DMS153 (cell line): ENCODE data around the gene FGF14.

Experiments used
- DNase-seq: peaks from one replicate; lab custom pipeline; 2025; lab: John Stamatoyannopoulos, UW

The FGF14 gene

DNA sequence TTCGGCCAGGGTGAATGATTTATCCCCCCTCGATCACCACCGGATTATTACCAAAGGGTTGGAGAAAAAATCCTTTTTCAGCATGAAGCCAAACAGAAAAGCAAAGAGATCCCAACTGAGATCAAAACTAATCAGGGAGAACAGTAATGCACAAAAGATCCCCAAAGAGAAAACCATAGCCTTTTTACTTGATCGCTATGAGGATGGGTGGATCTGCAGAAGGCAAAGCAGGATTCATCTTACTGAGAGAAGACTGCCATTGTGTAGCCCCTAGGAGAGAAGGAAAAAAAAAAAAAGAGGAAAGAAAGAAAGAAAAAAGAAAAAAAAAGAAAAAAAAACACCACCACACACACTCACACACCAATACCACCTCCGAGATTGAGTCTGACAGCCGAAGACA lies at the start of gene FGF14:
TSS of gene FGF14 (minus strand) at position 283 of the 400 bp plus-strand sequence.
- no peak for DNase-seq

DNA sequence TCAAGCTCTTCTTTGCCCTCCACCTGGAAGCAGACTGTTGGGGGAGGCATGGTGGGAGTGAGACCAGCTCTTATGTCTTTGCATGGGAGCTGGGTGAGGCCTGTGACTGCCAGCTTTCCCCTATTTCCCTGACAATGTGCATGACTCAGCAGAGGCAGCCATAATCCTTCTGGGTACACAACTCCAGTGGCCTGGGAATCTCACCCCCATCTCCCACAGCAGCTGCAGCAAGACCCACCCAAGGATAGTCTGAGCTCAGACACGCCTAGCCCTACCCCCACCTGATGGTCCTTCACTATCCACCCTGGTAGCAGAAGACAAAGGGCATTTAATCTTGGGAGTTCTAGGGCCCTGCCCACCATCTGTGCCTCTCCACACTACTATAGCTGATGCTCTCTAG lies 41.4 kb upstream of the FGF14 start:
- no peak for DNase-seq

DNA sequence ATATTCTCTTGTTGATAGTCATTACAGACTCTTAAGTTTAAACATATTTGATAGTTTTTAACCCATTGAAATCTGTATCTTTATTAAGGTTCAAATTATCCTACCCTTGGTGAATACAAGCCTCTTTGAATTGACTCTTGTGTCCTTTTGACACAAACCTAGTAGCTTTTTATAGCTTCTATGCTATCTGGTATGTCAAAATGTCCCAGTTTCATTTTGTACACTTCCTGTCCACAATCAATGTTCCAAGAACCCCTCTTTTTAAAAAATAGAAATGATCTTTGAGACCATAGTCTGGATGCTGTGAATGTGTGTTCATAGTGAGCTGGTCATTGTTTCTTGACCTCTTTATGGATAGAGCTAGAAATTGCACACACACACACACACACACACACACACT lies 39.2 kb upstream of the FGF14 start:
- DNase-seq: no peak

DNA sequence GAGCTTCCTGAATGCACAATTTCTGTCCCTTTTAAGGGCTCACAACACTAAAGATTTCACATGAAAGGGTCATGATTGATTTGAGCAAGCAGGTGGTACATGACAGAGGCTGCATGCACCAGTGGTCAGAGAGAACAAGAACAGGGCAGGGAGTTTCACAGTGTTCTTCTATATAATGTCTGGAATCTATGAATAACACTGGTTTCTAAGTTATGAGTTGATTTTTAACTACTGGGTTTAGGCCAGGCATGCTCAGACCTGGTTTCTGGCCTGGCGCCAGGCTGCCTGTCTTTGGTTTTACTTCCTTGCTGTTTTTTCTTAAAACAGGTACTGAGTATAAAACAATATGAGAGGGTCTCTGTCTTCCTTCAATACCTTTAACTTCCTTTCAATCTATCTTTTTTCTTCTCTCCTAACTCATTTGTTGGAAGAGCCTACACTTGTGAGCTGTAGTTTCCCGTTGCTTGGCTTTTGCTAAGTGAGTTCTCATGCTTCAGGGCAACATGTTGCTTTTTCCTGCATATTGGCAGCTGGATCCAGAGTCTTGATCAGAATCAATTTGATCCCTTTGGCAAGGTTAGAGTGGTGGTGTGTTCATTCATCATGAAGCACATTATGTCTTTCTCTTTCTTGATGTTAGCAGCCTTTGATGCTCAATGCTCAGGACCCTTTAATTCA lies 38.5 kb upstream of the FGF14 start:
- no peak for DNase-seq

DNA sequence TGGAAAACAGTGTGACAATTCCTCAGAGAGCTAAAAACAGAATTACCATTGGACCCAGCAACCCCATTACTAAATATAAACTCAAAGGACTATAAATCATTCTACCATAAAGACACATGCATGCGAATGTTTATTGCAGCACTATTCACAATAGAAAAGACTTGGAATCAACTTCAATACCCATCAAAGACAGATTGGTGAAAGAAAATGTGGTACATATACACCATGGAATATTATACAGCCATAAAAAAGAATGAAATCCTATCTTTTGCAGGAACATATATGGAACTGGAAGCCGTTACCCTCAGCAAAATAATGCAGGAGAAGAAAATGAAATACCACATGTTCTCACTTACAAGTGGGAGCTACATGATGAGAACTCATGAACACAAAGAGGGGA lies 20.8 kb upstream of the FGF14 start:
- no peak for DNase-seq

DNA sequence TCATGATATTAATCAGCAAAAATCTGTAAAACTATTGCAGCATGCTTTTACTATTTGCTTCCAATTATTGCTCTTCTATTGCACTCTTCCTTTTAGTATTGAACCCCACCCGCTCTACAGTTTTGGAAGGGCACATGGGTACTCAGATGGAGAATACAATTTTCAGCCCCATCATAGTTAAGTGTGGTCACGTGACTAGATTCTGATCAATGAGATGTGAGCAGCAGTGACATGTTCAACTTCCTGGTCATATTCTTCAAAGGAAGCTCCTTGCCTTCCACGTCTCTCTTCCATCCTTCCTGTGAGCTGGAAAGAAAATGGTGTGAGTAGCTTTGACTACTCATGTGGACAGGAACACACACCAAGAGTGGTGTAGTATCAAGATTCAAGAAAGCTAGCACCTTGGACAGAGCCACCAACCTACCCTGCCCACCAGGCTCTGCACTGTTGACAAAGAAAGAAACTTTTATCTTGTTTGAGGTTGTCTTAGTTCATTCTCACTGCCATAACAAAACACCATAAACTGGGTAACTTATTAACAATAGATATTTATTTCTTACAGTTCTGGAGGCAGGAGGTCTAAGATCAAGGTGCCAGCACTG lies 3.8 kb upstream of the FGF14 start:
- DNase-seq: no peak

DNA sequence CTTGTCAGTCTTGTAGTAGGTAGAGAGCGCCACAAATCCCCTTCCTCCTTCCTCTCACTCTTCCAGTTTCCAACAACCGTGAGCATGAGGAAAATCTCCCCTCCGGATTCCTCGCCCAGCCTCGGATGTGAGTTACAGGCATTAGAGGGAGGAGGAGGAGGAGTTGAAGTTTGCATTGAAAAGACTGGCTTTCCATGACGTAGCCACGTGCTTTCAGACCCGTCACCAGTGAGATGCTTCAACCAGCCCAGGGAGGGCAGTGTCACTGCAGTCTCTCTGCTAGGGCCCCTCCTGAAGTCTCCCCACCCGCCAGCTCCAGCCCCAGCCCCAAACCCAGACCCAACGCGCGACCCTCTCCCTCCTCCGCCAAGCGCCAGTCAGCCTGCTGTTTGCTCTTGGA lies 442 bp upstream of the FGF14 start:
- DNase-seq: no peak

DNA sequence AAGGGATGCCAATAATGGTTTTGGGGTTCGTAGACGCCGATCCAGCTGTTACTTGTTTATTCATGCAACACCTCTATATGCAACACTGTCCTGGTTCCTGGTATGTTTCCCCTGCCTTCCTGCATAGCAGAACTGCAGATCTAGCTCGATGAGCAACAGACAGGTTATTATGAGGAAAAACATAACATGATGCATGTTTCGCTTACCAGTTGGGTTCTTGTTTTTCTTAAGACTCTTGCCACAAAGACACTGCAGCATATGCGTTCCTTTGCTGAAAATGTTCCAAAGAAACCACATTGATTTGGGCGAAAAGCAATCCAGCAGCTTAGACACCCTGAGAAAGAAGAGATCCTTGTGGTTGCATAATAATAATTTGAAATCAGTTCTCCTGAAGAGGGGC lies 583 bp downstream of the FGF14 start:
- DNase-seq: no peak

DNA sequence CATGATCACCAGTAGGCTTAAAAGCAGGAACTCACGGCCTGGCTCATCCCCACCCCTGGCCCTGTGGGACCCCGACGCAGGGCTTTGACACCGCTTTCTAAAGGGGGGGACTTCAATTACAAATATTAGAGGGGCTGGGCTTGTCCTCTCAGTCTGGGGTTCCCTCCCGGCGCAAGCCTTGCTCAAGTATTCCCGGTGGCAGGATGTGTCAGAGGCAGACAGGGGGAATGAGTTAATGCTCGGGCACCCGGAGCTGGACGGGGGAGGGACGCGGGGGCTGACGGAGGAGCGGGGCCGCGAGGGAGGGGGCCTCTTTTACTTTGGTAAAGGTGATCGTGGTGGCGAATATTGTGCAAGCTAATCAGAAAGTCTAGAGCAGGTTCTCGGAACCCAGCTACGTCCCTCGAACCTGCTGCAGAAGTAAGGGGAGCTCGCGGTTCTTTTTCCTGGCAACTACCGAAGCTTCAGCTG lies 1.1 kb downstream of the FGF14 start:
- no peak for DNase-seq

DNA sequence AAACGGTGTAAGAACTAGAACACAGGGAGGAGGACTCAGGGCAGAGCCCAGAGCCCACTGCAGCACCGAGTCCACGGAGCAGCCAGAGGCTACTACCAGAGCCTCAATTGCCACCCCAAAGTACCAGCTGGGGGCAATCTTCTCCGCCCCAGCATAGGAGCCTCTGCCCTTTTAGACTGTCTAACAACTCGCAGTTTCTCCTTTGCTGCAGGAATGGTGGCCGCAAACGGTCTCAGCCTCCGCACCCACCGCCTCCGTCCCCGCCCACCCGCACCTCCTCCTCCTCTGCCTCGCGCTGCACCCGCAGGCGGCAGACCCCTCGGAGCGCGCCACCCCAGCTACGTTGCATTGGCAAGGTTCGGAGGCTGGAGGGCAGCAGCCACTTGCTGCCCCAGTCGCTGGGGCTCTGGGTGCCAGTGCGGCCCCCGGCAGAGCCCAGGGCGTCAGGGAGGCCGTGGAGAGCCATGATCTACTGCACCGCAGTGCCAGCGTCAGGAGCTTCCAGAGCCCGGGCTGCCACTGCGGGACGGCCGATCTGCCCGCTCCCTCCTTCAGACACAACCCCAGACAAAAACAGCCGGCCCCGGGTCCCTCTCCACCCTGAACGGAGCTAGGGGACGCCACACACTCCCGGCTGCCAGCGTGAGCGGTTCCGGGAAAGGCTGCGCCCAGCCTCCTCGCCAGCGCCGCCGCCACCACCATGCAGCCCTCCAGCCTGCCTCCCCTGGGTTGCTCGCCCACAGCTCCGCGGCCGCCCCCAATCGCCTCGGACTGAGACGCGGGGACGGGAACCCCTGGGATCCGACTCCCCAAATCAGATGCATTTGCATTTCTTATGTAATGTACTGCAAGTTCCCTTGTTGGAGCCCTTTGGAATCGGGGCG lies 1.8 kb downstream of the FGF14 start:
- DNase-seq: no peak

DNA sequence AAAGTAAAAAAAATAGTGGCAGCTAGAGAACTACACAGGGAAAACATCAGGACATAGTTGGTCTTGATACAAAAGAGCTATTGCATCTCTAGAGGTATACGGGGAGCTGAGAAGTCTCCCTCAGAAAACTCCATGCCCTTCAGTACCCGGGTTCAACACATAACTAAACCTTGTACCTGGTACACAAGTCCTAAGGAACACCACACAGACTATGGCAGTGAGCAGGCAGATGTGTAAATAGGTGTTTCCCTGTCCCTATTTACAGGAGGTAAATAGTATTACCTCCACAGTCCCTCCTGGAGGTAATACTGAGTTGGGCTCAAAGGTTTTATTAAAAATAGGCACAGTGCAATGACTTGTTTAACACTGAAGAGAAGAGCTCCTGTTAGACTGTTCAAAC lies 5.9 kb downstream of the FGF14 start:
- DNase-seq: no peak

DNA sequence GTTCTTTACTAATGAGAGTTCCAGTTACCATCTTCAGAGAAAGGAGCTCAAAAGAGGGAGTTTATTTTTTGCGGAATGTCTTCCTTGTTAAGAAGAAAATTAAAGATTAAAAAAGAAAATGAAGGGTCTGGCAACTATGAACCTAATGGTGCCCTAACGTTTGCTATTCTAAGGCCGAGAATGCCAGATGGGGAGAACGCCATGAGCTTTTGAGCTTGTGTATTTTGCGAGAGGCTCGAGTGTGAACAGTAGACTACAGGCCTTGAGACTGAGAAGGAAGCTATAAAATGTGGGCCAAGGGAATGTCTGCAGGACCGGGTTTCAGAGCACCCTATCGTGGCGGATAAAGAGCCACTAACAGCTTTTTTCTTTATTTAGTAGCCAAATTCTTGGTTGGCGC lies 6.7 kb downstream of the FGF14 start:
- DNase-seq: no peak

DNA sequence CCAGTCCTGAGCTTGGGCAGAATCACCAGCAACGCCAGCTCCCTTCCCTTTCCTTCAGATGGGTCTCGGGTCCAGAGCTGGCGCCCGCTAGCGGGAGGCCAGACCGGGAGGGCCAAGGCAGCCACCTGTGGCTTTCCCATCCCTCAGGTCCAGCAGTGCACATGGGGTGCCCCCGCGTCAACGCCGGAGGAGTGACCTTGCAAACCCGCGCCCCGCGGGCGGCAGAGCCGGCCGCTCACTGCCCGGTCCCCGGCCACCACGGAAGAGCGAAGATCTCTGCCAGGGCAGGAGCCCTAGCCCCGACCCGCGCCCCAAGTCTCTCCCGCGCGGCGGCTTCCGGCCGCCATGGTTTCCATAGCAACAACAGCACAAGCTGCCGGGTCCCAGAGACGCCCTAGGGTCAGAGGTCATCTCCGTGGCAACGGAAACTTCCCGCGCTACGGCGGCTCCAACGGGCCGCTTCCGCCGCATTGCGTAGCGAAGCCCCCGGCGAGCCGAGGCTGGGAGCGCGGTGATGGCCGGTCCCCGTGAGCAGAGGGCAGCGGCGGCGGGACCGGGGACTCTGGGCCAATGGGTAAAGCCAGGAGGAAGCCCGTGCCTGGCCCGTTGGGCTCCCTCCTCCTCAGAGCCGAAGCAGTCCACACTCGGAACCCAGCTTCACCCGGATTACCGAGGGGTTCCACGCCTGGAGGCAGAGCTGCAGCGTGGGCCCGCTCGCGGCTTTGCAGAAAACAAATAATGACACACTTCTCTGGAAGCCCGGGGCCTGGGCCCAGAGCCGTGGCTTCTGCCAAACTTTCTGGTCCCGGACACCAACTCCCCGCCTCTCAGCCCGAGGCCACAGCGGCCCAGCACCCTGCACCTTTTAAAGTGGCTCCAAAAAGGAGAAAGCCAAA lies 7.4 kb downstream of the FGF14 start:
- peak; percentile 93 for DNase-seq

DNA sequence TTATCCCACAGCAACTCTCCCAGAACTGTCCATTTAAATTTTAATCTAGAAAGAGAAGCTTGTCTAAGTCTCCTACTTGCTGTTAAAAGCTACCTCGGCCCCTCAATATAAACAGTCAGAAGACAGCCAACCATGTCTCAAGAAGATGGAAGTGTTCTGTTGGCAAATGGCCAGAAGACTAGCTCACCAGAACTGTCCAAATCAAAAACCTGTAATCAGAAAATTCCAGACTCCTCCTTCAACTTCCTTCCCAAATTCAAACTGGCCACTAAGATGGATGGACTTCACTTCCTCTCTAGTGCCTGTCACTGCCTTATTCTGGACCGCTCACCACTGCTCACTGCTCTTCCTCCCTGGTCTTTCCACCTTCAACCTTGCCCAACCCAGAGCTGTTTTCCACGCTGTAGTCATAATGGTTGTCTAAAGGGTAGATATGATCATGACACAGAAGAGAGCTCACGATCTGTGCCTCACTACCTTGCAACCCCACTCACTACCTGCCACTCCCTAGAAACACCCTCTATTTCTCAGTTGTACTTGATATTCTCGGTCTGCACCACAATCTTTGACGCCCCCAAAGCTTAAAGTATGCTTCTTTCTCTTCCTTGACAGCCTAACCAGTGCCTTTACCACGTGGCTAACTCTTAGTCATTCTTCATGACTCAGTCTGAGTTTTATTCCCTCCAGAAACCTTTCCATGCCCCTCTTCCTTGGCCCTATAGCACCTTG lies 9.2 kb downstream of the FGF14 start:
- no peak for DNase-seq

DNA sequence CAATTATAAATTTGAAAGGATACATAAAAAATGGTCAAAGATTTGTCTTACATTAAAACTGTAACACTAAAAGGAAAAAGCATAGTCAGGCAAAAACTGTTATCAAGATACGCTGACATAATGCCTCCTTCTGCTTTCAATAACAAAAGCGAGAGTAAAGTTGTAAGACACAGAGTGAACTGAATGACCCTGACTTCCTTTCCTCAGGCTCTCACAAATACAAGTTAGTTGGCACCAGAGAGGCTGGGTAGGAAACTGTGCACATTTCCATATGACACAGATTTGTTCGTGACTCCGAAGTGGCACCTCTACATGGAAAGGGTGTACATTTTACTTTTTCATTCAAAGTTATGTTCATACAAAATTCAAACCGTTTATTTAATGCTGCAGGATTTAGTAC lies 15.4 kb downstream of the FGF14 start:
- DNase-seq: no peak

DNA sequence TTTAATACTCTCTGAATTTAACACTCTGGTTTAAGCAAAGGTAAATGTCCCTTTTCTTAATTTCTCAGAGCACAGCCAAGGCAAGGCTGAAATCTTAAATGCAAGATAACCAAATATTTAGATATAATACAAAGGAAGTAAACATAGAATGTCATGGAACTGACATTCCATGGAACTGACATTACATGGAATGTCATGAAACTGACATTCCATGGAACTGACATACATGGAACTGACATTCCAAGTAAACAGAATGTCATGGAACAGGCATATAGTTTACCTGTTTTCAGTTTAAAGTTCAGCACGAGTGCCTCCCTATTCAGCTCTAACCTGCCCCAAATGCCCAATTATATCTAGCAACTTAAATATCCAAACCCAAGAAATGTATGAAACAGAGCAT lies 21.8 kb downstream of the FGF14 start:
- no peak for DNase-seq

DNA sequence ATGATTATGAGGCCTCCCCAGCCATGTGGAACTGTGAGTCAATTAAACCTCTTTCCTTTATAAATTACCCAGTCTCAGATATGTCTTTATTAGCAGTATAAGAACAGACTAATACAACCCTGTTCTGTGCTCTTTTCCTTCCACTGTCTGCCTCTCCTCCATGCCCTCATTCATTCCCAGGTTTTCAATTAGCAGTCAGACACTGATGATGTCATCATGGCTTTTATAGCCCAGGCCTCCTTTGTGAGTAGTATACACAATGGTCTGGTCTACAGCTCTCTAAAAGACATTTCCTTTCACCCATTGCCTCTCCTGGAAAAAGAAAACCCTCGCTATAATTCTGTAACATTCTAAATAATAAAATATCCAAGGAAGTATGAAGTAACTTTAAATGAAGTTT lies 25.5 kb downstream of the FGF14 start:
- DNase-seq: no peak

DNA sequence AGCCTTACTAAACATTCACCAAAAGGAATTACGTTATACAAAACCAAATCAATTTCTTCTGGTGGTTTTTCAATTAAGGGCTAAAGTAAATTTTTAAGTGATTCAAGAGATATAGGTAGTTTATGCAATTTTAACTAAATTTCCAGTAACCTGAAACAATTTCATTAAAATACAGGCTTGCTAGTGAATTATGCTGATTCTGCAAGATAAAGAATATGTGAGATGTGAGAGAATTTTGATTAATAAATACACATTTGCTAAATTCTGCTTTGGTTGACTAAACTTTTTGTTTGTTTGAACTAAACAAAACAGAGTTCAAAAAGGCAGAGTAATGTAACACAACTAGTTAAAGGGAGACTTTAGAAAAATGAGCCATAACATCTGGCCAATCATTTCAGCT lies 27.1 kb downstream of the FGF14 start:
- DNase-seq: no peak

DNA sequence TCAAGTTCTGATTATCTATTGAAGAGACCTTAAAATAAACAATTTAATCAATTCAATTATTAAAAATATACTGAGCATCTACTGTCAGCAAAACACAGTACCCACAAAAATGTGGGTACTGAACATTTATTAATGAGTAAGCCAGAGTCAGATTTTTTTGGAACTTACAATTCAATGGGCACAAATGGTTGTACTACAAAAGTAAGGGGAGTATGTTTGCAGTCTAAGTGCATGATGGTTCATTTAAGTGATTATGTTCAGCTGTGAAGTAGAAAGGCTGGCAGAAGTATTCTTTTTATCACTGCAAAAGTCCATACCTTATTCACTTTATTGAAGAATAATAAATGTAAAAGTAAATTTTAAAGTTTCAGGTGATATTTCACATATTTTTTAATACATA lies 27.6 kb downstream of the FGF14 start:
- no peak for DNase-seq

DNA sequence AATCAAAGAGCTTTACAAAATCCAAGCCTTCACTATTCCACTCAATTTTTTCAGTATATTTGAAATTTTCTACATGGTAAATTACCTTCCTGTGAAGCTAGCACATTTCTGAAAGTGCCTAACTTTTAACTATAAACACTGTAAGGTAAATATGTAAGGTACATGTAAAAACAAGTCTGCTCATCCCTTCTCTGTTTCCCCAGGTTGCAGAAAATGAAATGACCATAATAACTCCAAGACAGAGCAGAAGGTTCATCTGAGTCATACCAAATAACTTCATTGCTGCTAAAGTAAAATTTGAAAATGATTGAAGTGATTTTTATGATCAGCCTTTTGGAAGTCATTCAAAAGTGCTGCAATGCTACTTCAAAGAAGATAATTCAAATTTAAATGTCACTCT lies 28.6 kb downstream of the FGF14 start:
- no peak for DNase-seq

DNA sequence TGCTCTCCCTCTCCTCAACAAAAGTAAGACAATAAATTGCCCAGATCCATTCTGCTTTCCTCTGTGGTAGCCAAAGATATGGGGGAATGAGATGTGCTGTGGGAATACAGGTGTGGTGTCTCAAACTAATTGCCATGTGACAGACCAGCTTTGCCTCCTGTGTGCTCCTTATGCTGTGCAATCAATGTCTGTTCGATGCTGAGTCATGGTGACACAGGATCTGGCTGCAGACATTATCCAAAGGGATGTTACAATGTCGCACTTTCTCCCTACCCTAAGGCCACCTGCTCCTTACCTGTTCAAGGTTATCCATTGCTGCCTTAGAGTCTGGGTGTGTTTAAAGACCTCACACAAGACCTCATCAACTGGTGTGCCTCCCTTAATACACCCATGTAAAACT lies 32.5 kb downstream of the FGF14 start:
- peak; percentile 47 for DNase-seq
